Heart left ventricle (tissue), 16 donors: Measurements from ENCODE around the gene USP15. TPM values are rescaled to one million over a fixed set of nuclear protein-coding genes. Genes with fewer than 3 reads are reported as not detected.
A peak's percentile ranks its signal among the peaks of the same experiment; 100 is the strongest.

ENCODE experiments used
- ATAC-seq, 4 donors: fragments of 200-7000 bp; cut with Tn5 transposase; one replicate each; pipeline ENCODE4 v1.9.1; 2020 to 2022; ENCODE audit warnings: moderate library complexity in 4 of 4, mild to moderate bottlenecking in 3 of 4, moderate number of reproducible peaks in 1 of 4
- DNase-seq, 5 donors: peaks; one replicate each; pipeline ENCODE4 v3.0.0-alpha.2; 2020
- H3K27ac ChIP-seq, 12 donors: fragments of 200-600 bp; sonication (generic) in 4 of 12; one replicate each; pipeline versions ENCODE4 v1.5.0 to v1.8.0; 2016 to 2022; ENCODE audit warnings: mild to moderate bottlenecking in 2 of 12
- H3K27me3 ChIP-seq, 9 donors: fragments of 200-600 bp; sonication (generic) in 2 of 9; one replicate each; pipeline versions ENCODE4 v1.5.1 to v1.8.0; 2016 to 2022; ENCODE audit warnings: mild to moderate bottlenecking in 3 of 9
- H3K36me3 ChIP-seq, 9 donors: fragments of 200-600 bp; sonication (generic) in 2 of 9; one replicate each; pipeline versions ENCODE4 v1.5.0 to v1.8.0; 2018 to 2022; ENCODE audit warnings: mild to moderate bottlenecking in 2 of 9
- H3K4me1 ChIP-seq, 12 donors: fragments of 200-600 bp; sonication (generic) in 4 of 12; one replicate each; pipeline versions ENCODE4 v1.5.0 to v1.8.0; 2016 to 2022; ENCODE audit warnings: mild to moderate bottlenecking in 3 of 12
- H3K4me3 ChIP-seq, 12 donors: fragments of 200-600 bp; sonication (generic) in 4 of 12; one replicate each; pipeline versions ENCODE4 v1.5.0 to v1.8.0; 2017 to 2022; ENCODE audit warnings: mild to moderate bottlenecking in 9 of 12, moderate library complexity in 4 of 12
- H3K9me3 ChIP-seq, 12 donors: fragments of 200-600 bp; sonication (generic) in 4 of 12; one replicate each; pipeline versions ENCODE4 v1.5.0 to v1.8.0; 2016 to 2022; ENCODE audit warnings: mild to moderate bottlenecking in 1 of 12
- CTCF ChIP-seq, 12 donors: fragments of 200-600 bp; sonication (generic) in 4 of 12; IDR thresholded peaks; one replicate each; pipeline versions ENCODE4 v1.5.0 to v1.8.0; 2018 to 2022; ENCODE audit warnings: antibody characterized with exemption in 12 of 12, mild to moderate bottlenecking in 5 of 12
- POLR2A ChIP-seq, 2 donors: fragments of 450-650 bp; IDR thresholded peaks; one replicate each; pipeline ENCODE4 v1.6.1; 2017; ENCODE audit warnings: antibody characterized with exemption in 2 of 2, mild to moderate bottlenecking in 2 of 2, moderate library complexity in 2 of 2
- WGBS, 4 donors: extraction: QIAGEN DNeasy Blood & Tissue Kit in 2 of 4; methylation state at CpG; one replicate each; pipeline versions ENCODE4 v1.1.5 to v1.1.7; 2013 to 2018; 5-methylcytosine and 5-hydroxymethylcytosine counted together
- intact Hi-C, 10 donors: fragments of 100-400 bp; cut with DNase I; formaldehyde crosslinking; loops; one replicate each; pipeline versions ENCODE4 v1.11.1 to v1.14.2; 2022
- polyA plus RNA-seq, 2 donors: library from polyadenylated mRNA; stranded (reverse); fragments of 200-250 nt; gene quantifications; one replicate each; pipeline ENCODE4 v1.2.3, GENCODE V29; 2013
- total RNA-seq, 9 donors: library from RNA; depleted of rRNA in 2 of 9; stranded (reverse); fragments of >200 nt in 2 of 9; fragmentation: NEBNext Ultra II Directional in 3 of 9; extraction: Animal tissue kit (Norgen Biotek cat#: 25700) in 3 of 9; gene quantifications; one replicate each; pipeline versions ENCODE4 v1.1.0 to v1.2.4, GENCODE V29; 2016 to 2023
- donor health status: ischemic (EF 13 %, LVEDD 7.1; RV severe dilation, severe dysfunction).
- donor health status: healthy with polysubstance abuse.
- donor health status: DM: no; HTN: yes; CAD: no.
- donor health status: DM: no; HTN: no; CAD: no.
- donor health status: ischemic (EF 25% LVEDD 6.9; RV normal size, moderate dysfunction).
- donor health status: ischemic (EF 25% LVEDD 5.7; RV mildly dilated, moderate dysfunction).
- donor health status: healthy.
- donor health status: DM: yes; HTN: yes; CAD: no.
- donor health status: ischemic (EF 35%, LVEDD 5.7; RV mildly dilated, moderate dysfunction).
- donor health status: nonischemic (EF 11% LVEDD 7.7; RV severe dilation, severe dysfunction).
- donor health status: DM: yes; HTN: yes; CAD: no.
- donor health status: PGD.
- donor health status: ischemic (EF 29% LVEDD 5.4; RV normal size, mild dysfunction).
- donor health status: nonischemic (EF 23%, LVEDD 6.1; RV moderate dilation, normal function).

Gene USP15
- total and polyA plus RNA-seq, 11 donors: 33.3 to 69.7 (median 60.6) TPM

- intact Hi-C loops: no loop called here
- Histone ChIP-seq H3K36me3 (no peaks in the 10 kb centered on the region), H3K27ac (no peak overlapping the region), H3K27me3 (no peaks in the 10 kb centered on the region), H3K9me3 (peaks cover 0 to 31% (median 3%) of the 10 kb centered on the region in 12 donors), H3K4me3 (no peak overlapping the region), H3K4me1 (peaks cover 0 to 75% (median 12%) of the 10 kb centered on the region in 12 donors)
- no peak for ATAC-seq
- TF ChIP-seq CTCF (IDR thresholded peaks at IDR 0.05): no peak
- TF ChIP-seq POLR2A (IDR thresholded peaks at IDR 0.05): no peak
- WGBS, 4 donors: 89 to 98% (median 97%) methylated on average over 1 of the region's 1 CpG
- DNase-seq: no peak
These were observed 25.1 kb downstream of the USP15 start for GRCh38 chr12:62285284-62285683.

GRCh38 chr12:62288328-62288727 is 28.1 kb downstream of the USP15 start:
- DNase-seq: no peak
- intact Hi-C loops: no loop called here
- H3K9me3 ChIP-seq: peaks cover 0 to 50% (median 10%) of the 10 kb centered on the region in 12 donors
- peaks cover 0 to 7% (median 0%) of the 10 kb centered on the region in 9 donors for H3K36me3 ChIP-seq
- no peak overlapping the region for H3K27ac ChIP-seq
- no peaks in the 10 kb centered on the region for H3K27me3 ChIP-seq
- no peak overlapping the region for H3K4me3 ChIP-seq
- H3K4me1 ChIP-seq: peaks cover 0 to 66% (median 8%) of the 10 kb centered on the region in 12 donors
- TF ChIP-seq POLR2A (IDR thresholded peaks at IDR 0.05): no peak
- no peak for TF ChIP-seq CTCF (IDR thresholded peaks at IDR 0.05)
- ATAC-seq: no peak
- 86 to 89% (median 87%) methylated on average over 5 of the region's 5 CpGs for WGBS, 4 donors

- Histone ChIP-seq H3K4me3 (no peak overlapping the region), H3K9me3 (peaks cover 0 to 44% (median 10%) of the 10 kb centered on the region in 12 donors), H3K27ac (no peak overlapping the region), H3K4me1 (peaks cover 0 to 69% (median 8%) of the 10 kb centered on the region in 12 donors), H3K36me3 (peaks cover 0 to 25% (median 14%) of the 10 kb centered on the region in 9 donors), H3K27me3 (no peaks in the 10 kb centered on the region)
- 94 to 100% (median 96%) methylated on average over 1 of the region's 1 CpG for WGBS, 4 donors
- no peak for DNase-seq
- intact Hi-C loops: no loop called here
- TF ChIP-seq POLR2A (IDR thresholded peaks at IDR 0.05): no peak
- no peak for TF ChIP-seq CTCF (IDR thresholded peaks at IDR 0.05)
- no peak for ATAC-seq
These were observed 30.6 kb downstream of the USP15 start for GRCh38 chr12:62290846-62291245.

- H3K4me1 ChIP-seq: peaks cover 0 to 74% (median 3%) of the 10 kb centered on the region in 12 donors
- H3K4me3 ChIP-seq: no peak overlapping the region
- H3K36me3 ChIP-seq: peaks cover 0 to 36% (median 20%) of the 10 kb centered on the region in 9 donors
- 71 to 100% (median 94%) methylated on average over 2 of the region's 2 CpGs for WGBS, 4 donors
- DNase-seq: peak in 1 of 5 donors; percentile 19
- H3K9me3 ChIP-seq: peaks cover 0 to 46% (median 10%) of the 10 kb centered on the region in 12 donors
- H3K27ac ChIP-seq: no peak overlapping the region
- peak in 3 of 4 donors; percentile 47 to 77 (median 48) for ATAC-seq
- intact Hi-C loops: no loop called here
- TF ChIP-seq CTCF (IDR thresholded peaks at IDR 0.05) (no peak), POLR2A (IDR thresholded peaks at IDR 0.05) (no peak)
- H3K27me3 ChIP-seq: no peaks in the 10 kb centered on the region
These were observed 31.9 kb downstream of the USP15 start for GRCh38 chr12:62291864-62292760.
